ENCODE results near the gene SBF2.
"Not testable (repeated sequence)": the region's sequence is repeated elsewhere in the genome, so short reads cannot be mapped to it uniquely, and the experiment has no call there.

SBF2 gene

GRCh38 chr11:9747229-9747628 is 546.8 kb downstream of the SBF2 start:
- DNase-seq (ENCODE audit: low read depth) = no peak

DNA sequence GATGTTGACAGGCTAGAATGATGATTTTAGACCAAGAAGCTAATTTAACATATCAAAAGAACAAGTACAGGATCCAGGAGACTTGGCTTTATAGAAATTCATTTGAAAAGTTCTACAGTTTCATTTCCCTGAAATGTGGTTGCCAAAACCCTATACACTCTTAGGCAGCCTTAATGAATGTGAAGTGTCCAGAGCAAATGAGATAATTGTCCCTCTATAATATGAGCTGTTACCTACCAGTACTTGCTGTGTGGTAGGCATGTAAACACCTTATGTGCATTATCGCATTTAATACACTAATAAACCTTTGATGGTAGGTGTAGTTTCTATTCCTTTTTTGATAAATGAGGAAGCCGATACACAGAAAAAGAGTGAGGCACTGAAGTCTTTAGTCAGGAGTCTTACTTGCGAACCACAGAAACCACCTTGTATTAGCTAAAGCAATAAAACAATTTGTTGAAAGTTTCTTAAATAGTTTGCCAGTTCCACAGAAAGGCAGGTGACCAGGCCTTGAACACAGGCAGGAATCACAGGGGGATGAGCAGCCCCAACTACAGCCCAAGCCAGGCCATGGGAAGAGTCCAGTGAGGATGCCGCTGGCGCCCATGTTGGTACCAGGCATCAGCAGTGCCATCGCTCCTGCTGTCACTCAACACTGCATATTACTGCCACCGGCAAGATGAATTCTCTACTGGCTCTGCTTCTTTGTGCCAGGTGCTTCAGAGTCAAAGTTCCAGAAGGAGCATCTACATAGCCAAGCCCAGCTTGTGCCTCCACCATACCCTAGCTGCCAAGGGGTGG is 548.4 kb downstream of the SBF2 start:
- DNase-seq (ENCODE audit: low read depth) = no peak

- DNase-seq (ENCODE audit: low read depth) = not testable (repeated sequence)
These were observed 550.5 kb downstream of the SBF2 start for GRCh38 chr11:9743512-9743911.

- DNase-seq (ENCODE audit: low read depth) = no peak
These were observed 552.8 kb downstream of the SBF2 start for GRCh38 chr11:9741260-9741659.

DNA sequence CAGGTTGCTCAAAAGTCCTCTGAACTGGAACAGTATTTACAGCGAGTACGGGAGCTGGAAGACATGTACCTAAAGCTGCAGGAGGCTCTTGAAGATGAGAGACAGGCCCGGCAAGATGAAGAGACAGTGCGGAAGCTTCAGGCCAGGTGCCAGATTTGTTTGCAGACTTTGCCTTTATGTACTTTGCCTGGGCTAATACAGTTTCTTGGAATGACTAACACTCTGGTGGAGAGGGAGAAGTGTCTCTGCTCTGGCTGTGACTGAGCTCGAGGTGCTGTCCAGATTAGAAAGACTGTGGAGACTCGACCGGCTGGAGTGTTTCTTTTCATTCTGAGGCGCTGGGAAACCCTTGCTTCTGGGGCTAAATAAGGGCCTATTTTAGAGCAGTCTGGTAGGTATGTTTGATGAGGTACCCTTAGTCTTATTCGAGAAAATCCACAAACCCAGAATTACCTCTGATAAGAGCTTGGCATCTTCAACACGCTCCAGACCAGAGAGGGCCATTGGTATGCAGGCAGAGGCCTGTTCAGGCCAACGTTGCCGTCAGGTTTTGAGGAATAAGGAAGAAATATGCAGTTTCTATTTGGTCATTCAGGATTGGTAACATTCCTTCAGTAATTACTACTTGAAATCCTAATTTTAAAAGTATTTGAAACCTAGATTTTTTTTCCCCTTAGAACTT is 553.7 kb downstream of the SBF2 start:
- DNase-seq (ENCODE audit: low read depth) = peak; percentile 51

DNA sequence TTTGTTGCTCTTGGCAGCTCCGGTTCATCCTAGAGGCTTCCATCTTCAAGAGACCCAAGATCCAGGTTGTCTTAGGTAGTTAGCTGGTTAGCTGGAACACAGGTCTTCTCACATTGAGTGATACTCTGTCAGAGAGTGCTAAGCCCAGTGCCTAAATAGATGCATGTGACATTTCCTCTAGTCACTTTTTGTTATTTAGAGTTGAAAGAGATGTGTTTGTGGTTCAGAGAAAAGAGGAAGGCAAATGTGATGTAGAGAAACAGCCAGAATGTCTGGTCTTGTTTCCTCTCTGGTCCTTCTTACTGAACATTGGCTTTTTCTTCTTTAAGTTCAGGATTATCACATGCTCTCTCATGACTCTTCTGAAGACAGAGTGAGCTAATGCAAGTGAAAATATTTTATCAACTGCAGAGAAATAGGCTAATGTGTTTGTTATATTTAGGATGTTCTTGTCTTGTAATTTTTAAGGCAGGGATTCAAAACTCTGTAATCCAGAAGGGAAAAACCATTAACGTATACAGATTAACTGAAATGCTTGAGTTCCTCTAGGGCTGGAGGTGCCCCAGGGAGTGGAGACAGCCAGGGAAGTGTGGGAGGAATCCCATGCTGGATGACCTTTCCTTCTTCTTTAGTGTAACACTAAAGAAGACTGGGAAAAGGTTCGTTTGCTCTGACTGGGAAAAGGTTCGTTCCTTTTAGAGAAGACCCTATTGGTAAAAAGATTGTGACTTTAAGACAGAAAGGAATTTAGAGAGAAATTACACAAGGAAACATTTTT is 554.7 kb downstream of the SBF2 start:
- DNase-seq (ENCODE audit: low read depth) = no peak

DNA sequence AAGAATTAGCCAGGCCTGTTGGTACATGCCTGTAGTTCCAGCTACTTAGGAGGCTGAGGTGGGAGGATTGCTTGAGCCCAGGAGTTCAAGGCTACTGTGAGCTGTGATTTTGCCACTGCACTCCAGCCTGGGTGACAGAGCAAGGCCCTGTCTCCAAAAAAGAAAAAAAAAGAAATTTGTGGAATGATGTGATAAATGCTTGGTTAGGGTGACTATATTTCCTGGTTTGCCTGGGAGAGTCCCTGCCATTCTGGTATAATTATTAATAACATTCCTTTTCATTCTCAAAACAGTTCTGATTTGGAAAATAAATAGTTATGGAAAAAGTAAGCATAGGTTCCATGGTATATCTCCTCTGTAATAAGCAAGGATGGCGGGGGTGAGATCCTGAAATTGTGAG is 555.3 kb downstream of the SBF2 start:
- no peak for DNase-seq (ENCODE audit: low read depth)

DNA sequence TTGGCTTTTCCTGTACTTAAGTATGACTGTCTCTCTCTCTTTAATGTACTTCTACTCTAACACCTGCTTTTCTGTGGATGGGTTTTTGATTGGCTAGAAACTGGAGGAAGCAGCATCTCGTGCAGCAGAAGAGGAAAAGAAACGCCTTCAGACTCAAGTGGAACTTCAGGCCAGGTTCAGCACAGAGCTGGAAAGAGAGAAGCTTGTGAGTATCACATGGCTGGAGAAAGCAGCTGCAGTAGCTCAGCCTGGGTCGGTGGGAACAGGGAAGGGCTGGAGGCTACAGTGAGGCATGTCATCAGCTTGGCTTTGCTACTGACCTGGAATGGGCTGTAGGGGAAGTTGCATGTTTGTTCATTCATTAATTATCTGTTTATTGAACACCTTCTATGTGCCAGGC is 555.9 kb downstream of the SBF2 start:
- no peak for DNase-seq (ENCODE audit: low read depth)

GRCh38 chr11:9736365-9736764 is 557.7 kb downstream of the SBF2 start:
- DNase-seq (ENCODE audit: low read depth) = no peak

GRCh38 chr11:9735919-9736318 is 558.1 kb downstream of the SBF2 start:
- no peak for DNase-seq (ENCODE audit: low read depth)

- DNase-seq (ENCODE audit: low read depth) = no peak
These were observed 558.8 kb downstream of the SBF2 start for GRCh38 chr11:9735236-9735635.

GRCh38 chr11:9733212-9733611 is 560.8 kb downstream of the SBF2 start:
- DNase-seq (ENCODE audit: low read depth) = no peak

GRCh38 chr11:9732453-9732852 is 561.6 kb downstream of the SBF2 start:
- no peak for DNase-seq (ENCODE audit: low read depth)

DNA sequence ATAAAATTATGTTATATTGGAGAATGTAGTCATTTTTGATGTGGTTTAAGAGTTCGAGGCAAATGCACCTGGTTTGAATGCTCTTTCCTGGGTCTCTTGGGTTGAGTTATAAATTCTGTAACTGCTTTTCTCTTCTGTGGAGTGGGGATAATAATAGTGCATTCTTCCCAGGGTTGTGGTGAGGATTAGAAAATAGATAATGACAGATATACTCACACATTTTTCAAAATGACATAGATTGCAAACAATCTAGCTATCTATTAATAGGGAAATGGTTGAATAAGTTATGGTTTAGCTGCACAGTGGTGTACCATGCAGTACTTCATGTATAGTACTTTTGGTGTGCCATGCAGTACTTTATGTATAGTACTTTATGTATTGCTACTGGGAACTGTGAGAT is 562.8 kb downstream of the SBF2 start:
- no peak for DNase-seq (ENCODE audit: low read depth)
